CD4-positive, alpha-beta T cell treated with Interleukin-17A for 1 hour (primary cell): ENCODE measurements around the gene XRCC5.
"Not testable (repeated sequence)": the region's sequence is repeated elsewhere in the genome, so short reads cannot be mapped to it uniquely, and the experiment has no call there.

Source experiments
- DNase-seq: peaks from one replicate; pipeline ENCODE4 v3.0.0-alpha.2; 2020

Gene XRCC5

DNA sequence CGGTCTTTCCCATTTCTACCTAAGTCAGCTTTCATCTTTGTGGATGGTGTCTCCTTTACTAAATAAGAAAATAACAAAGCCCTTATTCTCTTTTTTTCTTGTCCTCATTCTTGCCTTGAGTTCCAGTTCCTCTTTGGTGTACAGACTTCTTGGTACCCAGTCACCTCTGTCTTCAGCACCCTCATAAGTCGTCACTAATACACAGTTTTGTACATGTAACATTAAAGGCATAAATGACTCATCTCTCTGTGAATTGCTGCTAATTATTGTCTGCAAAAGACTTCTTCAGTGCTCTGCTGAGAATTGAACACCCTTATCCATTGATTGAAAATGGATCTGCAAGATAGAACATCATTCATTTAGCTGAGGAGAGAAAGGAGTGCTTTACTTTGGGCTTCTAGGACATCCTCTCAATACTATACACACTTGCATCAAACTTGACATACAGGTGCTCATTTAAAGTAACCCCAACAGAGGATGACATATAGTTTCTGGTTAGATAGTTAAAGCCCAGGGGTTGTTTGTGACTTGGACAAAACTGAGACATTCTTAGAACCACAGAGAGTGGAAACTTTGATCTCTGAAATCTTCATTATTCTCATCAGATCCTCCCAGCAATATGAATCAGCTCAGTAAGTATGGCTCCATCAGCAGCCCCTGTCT, 97.0 kb downstream of the XRCC5 start:
- DNase-seq, result no peak

DNA sequence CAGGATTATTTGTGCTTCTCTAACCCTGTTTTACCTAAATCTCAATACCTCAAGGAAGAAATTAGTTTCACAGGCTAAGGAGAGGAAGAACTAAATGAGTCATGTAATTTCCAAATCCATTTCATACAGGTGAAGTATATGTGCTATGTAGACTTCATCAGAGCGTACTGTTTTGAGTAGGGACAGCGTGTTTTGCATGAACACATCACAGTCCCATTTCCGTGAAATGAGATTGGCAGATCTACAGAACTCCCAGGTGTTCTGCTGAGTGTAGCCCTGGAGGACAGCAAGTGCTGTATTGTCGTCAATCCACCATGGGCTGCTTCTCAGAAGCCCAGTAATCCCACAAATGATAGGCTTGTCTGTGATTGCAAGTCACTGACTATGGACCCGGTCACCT, 97.7 kb downstream of the XRCC5 start:
- no peak for DNase-seq

DNA sequence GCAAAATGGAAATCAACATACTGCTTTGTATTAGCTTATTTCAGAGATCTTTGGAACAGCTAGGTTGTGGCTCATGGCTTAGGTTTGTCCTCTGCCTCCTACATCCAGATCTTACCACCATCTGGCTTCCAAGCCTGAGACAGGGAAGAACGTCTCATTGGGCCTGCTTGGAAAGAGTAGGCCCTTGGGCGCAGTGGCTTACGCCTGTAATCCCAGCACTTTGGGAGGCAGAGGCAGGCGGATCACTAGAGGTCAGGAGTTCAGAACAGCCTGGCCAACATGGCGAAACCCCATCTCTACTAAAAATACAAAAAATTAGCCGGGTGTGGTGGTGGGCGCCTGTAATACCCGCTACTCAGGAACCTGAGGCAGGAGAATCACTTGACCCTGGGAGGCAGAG, 99.5 kb downstream of the XRCC5 start:
- not testable (repeated sequence) for DNase-seq

DNA sequence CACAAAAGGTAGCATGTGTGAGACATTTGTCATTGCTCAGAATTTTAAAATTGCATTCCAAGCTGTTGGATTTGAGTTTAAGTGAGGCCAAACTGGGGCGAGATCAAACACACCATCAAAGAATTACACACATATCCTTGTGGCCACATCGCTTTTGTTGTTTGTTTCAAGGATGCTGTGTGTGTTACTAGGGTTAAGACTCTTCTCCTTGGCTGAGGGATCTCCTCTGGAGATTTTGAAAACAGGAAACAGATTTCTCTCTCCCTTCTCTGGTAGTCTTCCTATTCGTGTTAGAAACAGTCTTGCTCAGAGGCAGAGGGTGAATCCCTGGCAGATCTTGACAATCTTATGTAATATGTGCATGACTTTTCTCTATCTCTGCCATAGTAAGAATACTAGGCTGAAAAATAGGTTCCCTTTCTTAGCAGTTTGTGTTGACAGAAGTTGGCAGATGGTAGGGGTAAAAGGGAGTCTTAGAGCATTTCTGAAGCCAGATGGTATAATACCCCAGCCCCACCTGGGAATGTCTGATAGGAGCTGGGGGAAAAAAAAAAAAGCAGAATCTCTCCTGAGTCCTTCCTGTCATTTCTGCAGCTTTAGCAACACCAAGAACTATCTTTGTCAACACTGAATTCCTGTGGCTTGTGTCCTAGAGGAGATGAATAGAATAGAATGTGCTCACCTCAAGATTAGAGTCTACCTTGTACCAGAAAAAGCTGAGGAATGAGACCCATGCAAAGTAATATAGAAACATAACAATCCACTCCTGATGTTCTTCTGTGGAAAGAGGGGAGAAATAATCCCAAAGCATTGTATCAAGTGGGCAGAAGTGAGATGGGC, 101.8 kb downstream of the XRCC5 start:
- DNase-seq, result no peak

DNA sequence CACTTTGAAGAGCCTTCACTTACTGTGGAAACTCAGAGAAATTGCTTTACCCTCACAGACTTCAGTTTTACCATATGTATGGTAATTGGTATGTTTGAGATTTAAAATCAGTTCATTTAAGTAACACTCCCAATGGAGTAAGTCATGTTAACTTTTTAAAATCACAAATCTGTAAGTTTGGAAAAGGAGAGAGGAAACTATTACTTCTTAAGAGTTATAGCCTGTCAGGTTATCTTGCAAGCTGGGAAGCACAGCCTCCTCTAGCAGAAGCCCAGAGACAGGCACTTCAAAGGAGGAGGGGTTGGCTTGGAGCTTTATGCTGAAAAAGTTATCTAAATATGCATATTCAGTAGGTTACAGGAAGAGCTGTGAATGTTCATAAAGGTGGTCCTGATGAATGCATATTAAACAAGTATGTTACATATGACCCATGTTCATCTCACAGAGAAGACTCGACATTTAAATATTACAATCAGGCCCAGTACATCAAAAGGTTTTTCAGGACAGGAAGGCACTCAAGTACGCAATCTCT, 102.5 kb downstream of the XRCC5 start:
- no peak for DNase-seq

DNA sequence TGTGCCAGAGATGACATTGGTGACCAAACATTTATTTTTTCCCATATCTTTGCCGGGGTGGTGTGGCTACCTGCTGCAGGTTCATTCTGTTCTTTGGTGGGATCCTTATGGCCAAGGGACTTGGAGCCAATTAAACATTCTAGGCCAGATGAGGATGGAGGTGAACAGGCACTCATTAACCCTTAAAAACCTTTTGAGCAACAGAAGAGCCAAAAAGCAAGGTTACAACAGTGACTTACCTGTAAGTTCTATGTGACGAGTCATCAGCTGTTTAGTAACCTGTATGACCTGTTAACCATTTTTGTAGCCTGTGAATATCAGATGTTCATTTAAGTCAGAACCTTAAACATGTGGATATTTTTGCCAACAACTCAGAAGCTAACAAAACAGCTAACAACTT, 105.6 kb downstream of the XRCC5 start:
- no peak for DNase-seq

DNA sequence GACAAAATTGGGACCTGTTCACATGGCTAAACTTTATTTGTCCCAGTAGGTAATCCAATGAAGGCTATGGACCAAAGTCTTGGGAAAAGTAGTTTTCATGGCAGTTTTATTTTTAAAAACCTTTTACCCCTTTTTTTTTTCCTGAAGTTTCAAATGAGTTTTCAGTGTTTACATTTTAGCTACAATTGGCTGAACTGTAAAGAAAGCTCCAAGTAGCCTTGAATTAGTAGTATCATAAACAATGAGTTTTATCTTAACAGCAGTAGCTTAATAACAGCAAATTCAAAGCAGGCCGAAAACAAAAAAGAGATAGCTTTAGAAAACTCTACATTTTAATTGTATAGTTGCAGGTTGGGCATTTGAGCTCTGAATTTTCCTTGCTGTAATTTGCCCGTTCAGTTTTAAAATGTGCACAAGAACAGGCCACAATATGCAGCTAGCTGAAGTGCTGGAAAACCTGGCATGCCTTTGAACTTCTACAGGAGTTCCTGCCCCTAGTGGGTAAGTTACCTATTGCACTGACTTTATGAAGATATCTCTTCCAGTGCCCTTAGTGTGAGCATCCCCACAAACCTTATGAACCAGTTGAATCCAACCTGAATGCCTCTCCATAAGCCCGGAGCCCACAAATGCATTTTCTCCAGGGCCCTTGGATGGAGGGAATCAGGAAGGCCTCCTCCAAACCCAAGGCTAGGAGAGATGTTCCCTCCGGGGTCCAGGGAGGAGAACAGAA, 106.7 kb downstream of the XRCC5 start:
- no peak for DNase-seq

DNA sequence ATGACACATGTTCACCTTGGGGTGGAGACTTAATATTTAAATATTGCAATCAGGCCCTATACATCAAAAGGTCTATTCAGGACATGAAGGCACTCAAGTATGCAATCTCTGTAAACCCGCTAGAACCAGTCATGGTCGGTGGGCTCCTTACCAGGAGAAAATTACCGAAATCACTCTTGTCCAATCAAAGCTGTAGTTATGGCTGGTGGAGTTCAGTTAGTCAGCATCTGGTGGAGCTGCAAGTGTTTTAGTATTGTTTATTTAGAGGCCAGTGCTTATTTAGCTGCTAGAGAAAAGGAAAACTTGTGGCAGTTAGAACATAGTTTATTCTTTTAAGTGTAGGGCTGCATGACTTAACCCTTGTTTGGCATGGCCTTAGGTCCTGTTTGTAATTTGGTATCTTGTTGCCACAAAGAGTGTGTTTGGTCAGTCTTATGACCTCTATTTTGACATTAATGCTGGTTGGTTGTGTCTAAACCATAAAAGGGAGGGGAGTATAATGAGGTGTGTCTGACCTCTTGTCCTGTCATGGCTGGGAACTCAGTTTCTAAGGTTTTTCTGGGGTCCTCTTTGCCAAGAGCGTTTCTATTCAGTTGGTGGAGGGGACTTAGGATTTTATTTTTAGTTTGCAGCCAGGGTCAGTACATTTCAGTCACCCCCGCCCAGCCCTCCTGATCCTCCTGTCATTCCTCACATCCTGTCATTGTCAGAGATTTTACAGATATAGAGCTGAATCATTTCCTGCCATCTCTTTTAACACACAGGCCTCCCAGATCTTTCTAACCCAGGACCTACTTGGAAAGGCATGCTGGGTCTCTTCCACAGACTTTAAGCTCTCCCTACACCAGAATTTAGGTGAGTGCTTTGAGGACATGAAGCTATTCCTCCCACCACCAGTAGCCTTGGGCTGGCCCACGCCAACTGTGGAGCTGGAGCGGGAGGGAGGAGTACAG, 108.1 kb downstream of the XRCC5 start:
- DNase-seq, result no peak

DNA sequence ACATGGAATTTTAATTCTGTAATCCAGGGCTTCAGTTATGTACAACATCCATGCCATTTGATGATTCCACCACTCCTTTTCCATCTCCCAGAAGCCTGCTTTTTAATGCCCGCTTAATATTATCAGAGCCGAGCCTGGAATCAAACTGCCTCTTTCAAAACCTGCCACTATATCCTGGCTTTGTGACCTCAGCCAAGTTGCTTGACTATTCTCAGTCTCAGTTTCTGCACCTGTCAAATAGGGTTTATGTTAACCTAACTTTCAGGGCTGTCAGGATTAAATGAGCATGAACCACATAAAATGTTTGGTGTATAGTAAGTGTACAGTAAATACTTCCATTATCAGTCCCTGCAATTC, 108.7 kb downstream of the XRCC5 start:
- DNase-seq, result no peak

DNA sequence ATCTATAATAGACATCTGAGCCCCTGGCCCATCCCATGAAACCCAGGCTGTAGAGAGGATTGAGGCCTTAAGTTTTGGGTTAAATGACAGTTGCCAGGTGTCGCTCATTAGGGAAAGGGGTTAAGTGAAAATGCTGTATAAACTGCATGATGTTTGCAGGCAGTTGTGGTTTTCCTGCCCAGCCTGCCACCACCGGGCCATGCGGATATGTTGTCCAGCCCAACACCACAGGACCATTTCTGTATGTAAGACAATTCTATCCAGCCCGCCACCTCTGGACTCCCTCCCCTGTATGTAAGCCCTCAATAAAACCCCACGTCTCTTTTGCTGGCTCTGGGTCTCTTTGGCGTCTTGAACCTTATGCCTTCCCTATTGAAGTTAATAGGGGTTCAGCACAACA, 110.7 kb downstream of the XRCC5 start:
- no peak for DNase-seq

DNA sequence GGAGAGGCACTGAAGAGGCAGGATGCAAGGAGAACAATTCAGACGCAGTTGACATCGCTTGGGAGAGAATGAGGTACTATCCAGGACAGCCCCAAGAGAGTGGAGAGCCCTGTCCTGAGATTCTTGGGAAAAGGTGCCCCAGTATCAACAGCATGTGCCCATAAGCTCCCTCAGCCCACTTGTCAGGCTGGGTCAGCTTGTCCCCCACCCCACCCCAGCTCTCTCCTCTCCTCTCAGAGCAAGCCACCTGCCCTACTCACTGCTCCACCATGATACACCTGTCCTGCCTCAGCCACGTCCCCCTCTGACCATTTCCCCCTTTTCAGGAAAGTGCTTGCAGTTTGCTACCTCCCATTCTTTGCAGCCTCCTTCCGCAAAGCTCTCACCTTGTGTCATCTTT, 111.8 kb downstream of the XRCC5 start:
- DNase-seq, result no peak

DNA sequence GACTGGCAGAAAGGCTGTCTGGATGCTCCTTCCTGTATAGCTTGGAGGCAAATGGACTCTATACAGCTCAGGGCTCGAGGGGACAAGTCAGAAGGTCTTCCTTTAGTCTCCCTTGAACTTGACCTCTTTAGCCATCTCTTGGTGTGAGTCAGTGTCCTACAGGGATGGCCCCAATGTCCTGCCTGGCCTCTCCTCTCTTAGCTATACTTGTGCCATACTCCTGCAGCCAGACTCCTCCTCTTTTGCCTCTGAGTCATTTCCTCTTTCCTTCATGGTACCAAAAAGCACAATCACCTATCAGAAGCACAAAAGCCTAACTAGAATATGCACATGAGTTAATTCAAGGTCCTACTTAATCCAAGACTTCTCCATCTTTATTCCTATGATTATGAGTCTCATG, 112.7 kb downstream of the XRCC5 start:
- DNase-seq, result no peak

DNA sequence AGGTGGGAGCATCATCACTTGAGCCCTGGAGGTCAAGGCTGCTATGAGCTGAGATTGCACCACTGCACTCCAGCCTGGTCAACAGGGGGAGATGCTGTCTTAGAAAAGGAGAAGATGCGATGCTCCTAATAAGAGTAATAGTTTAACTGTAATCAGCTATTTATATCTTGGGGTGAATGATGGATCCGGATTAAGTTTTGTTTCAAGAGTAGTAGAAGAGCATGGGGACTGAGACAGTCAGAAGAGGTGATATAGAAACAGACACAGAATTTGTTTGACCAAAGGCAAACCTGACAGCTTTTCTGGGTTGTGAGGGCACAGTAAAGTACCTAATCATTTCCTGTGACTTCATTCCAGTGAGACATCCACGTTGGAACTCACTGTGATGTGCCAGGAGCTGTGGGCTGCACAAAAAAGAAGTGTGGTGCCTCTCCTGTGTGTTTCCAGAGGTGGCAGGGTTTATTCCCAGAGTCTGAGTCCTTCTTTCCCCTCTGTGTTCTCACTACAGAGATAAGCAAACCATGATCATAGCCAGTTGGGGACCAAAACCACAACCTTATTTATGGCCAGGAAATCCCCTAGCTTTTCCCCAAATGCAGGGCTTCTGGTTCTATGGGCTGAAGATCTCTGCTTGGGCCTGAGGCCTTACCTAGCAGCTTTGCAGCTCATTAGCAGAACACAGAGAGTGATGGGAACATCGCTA, 113.7 kb downstream of the XRCC5 start:
- DNase-seq, result peak; percentile 24

DNA sequence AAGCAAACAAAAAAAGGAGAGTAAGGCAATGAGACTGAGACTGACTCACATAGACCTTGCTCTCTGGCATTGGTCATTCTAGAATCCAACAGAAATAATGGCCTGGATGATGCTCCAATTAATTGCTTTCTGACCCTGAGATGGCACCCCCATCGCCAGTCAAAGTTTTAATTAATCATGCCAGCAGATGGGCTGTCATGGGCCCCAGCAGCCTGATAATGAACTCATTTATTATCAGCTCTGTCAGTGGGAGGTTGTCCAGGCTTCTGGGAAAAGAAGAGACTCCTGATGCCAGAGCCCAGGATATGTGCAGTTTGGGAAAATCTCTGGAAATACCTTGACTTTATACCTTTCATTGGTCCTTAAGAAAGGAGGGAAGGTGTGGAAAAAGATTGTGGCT, 115.2 kb downstream of the XRCC5 start:
- no peak for DNase-seq

DNA sequence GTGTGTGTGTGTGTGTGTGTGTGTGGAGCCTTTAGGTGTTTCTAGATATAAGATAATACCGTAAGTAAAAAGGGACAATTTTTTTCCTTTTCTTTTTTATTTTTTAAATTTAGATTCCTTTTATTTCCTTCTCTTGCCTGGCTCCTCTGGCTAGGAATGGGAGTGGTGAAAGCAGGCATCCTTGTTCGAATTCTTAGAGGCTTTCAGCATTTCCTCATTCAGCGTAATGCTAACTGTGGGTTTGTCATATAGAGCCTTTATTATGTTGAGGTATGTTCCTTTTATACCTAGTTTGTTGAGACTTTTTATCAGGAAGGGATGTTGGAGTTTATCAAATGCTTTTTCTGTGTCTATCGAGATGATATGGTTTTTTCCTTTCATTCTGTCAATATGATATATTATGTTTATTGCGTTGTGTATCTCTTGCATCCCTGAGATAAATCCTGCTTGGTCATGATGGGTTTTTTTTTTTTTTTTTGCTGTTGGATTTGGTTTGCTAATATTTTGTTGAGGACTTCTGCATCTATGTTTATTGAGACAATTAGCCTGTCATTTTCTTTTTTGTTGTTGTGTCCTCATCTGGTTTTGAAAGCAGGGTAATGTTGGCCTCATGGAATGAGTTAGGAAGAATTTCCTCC, 120.2 kb downstream of the XRCC5 start:
- DNase-seq, result no peak

DNA sequence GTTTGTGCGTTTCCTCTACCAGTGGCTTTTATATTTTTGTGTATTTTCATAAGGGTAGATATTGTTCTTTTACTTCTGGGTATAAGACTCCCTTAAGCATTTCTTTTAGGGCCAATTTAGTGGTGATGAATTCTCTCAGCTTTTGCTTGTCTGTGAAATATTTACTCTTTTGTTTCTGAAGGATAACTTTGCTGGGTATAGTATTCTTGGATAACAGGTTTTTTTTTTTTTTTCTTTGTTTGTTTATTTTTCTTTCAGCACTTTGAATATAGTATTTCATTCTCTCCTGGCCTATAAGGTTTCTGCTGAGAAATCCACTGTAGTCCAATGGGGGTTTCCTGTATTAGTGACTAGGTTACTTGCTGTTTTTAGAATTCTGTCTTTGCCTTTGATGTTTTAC, 122.7 kb downstream of the XRCC5 start:
- no peak for DNase-seq

DNA sequence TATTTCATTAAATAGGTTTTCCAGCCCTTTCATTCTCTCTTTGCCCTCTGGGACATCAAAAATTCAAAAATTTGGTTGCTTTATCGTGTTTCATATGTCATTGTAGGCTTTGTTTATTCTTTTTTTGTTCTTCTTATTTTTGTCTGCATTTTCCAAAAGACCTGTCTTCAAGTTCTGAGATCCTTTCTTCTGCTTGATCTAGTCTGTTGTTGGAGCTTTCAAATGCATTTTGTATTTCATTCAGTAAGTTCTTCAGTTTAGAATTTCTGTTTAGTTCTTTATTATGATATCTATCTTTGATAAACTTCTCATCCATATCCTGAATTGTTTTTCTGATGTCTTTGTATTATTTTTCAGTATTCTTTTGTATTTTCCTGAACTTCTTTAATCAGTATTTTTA, 123.6 kb downstream of the XRCC5 start:
- DNase-seq, result no peak

DNA sequence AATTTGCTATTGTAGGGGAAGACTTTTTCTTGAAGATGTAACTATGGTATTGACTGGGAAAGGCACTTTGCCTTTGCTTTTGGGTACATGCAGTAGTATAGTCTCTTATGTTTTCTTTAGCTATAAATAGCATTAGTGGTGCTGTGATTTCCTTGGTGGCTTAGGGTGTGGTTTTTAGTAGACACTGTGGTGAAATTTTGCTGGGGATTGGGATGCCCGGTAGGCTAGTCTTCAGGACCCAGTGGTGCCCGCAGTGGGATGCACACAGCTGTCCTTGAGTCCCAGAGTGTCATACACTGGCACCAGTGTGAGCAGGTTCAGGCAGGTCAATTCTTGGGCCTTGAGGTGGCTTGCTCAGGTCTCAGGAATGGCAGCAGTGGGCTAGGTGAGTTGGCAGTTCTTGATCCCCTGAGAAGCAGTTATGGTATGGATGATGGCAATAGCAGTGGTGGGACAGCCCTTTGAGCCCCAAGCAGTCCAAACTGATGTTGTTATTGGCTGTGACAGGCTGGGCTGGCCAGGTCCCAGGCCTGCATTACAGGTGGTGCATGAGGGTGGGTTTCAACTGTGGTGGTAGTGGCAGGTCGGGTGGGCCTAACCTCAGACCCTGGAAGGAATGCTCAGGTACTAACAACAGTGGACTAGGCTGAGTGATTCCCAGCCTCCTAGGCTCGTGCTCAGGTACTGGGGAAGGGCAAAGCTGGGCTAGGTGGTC, 124.3 kb downstream of the XRCC5 start:
- no peak for DNase-seq

DNA sequence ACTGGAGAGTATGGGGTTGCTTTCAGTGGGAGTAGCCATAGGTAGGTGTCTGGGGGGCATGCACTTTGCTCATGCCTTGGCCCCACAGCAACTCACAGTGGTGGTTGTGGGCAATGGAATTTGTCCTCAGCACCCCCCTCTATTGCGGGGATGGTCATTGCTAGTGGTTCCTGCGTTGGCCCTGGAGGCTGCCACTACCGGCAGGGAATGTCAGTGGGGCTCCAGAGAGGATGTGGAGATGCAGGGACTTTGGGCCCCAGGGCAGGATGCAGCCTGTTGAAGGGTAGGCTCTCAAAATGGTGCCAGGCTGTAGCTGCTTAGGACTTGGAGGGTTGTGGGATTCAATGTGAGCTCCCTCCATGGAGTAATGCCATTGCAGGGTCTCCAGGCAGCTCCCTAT, 125.0 kb downstream of the XRCC5 start:
- DNase-seq, result no peak

DNA sequence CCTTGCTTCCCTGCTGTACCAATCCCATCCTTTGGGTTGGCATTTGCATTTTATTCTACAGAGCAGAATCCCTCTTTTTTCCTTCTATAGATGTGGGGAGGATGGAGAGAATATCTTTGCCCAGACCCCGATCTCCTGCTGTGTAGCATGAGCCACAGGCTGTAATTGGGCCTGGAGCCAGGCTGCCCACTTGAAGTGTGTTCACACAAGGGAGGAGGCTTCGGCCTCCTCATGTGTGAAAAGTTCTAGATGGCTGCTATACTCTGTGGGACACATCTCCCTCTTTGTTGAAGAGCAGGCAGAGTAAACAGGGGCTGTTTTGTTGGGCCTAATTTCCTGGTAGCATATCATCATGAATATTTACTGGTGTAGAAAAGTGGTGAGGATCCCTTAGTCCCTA, 126.3 kb downstream of the XRCC5 start:
- DNase-seq, result no peak

DNA sequence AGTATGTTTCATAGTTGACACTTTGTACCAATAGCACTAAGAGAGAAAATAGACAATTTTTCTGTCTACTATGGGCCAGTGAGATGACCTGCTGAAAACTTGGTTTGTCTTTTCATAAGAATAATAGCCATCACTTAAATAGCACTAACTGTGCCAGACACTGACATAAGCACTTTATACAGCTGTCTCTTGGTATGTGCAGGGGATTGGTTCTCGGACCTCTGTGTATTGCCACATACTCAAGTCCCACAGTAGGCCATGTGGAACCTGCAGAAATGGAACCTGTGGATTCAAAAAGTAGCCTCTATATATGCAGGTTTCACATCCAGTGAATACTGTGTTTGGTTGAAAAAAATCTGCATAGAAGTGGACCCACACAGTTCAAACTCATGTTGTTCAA, 126.7 kb downstream of the XRCC5 start:
- DNase-seq, result no peak
